DOHH2 (cell line): ENCODE data around the gene FXYD1.

Source experiments
- H3F3A ChIP-seq: fragments of 200-600 bp; sonication (generic), shearing (Covaris generic); 2 replicates; pipeline ENCODE4 v1.6.0; 2016; ENCODE audit warnings: antibody characterized with exemption, mild to moderate bottlenecking; ENCODE audit not compliant: control insufficient read depth, insufficient read depth
- H3K27ac ChIP-seq: fragments of 200-600 bp; sonication (generic); 2 replicates; pipeline ENCODE4 v1.5.1; 2014; ENCODE audit warnings: low read depth, mild to moderate bottlenecking, low read length, moderate library complexity
- H3K27me3 ChIP-seq: fragments of 200-600 bp; sonication (generic); 2 replicates; pipeline ENCODE4 v1.6.1; 2014; ENCODE audit warnings: mild to moderate bottlenecking, low read length, mixed read lengths; ENCODE audit not compliant: control insufficient read depth
- H3K36me3 ChIP-seq: fragments of 200-600 bp; sonication (generic); 2 replicates; pipeline ENCODE4 v1.6.1; 2014; ENCODE audit warnings: mild to moderate bottlenecking, low read length, moderate library complexity, mixed read lengths; ENCODE audit not compliant: control insufficient read depth
- H3K4me1 ChIP-seq: fragments of 200-600 bp; sonication (generic); 2 replicates; pipeline ENCODE4 v1.6.1; 2014; ENCODE audit warnings: mild to moderate bottlenecking, low read length, mixed read lengths; ENCODE audit not compliant: control insufficient read depth
- H3K4me2 ChIP-seq: fragments of 200-600 bp; sonication (generic); 2 replicates; pipeline ENCODE4 v1.6.0; 2014; ENCODE audit warnings: mild to moderate bottlenecking, low read length, moderate library complexity
- H3K4me3 ChIP-seq: fragments of 200-600 bp; sonication (generic); 2 replicates; pipeline ENCODE4 v1.5.1; 2014; ENCODE audit warnings: mild to moderate bottlenecking, low read length, mixed read lengths
- H3K79me2 ChIP-seq: fragments of 200-600 bp; sonication (generic); 2 replicates; pipeline ENCODE4 v1.6.1; 2014; ENCODE audit warnings: mild to moderate bottlenecking, low read length, mixed read lengths; ENCODE audit not compliant: control insufficient read depth
- H3K9me2 ChIP-seq: fragments of 200-600 bp; sonication (generic); replicated peaks from 2 replicates; pipeline ENCODE4 v1.6.1; 2014; ENCODE audit warnings: mild to moderate bottlenecking, low read length, mixed read lengths; ENCODE audit not compliant: control insufficient read depth
- H3K9me3 ChIP-seq: fragments of 200-600 bp; sonication (generic); 2 replicates; pipeline ENCODE4 v1.6.1; 2014; ENCODE audit warnings: antibody characterized with exemption, low read length, mixed read lengths; ENCODE audit not compliant: control insufficient read depth, insufficient read depth
- H4K20me1 ChIP-seq: fragments of 200-600 bp; sonication (generic); 2 replicates; pipeline ENCODE4 v1.6.0; 2014; ENCODE audit warnings: low read depth, mild to moderate bottlenecking, antibody characterized with exemption, low read length, moderate library complexity; ENCODE audit not compliant: control insufficient read depth, insufficient read depth
- EZH2phosphoT487 ChIP-seq: fragments of 200-600 bp; sonication (generic); IDR thresholded peaks from 2 replicates; pipeline ENCODE4 v1.6.1; 2017; ENCODE audit warnings: borderline replicate concordance, mild to moderate bottlenecking, antibody characterized with exemption, low read length, moderate library complexity, mixed read lengths
- TF ChIP-seq, protein P1 (sequence below): fragments of 200-600 bp; sonication (generic); IDR thresholded peaks from one replicate; pipeline ENCODE4 v1.5.1; 2014; ENCODE audit warnings: antibody characterized with exemption, mild to moderate bottlenecking, low read depth, low read length; ENCODE audit not compliant: poor library complexity, severe bottlenecking

FXYD1 gene

DNA sequence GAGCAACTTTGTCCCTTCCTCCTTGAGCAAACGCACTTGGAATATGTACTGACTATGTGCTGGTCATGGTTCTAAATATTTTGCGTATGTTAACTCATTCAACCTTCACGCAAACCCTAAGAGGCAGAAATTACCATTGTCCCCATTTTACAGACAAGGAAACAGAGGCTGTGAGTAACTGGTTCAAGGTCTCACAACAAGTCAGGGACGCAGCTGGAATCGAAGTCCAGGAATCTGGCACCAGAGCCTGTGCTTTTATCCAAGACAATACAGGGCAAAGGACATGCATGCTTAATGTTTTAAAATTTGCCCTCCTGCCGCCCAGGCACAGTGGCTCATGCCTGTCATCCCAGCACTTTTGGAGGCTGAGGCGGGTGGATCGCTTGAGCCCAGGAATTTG lies 21.0 kb downstream of the FXYD1 start:
- peaks cover 12% of the 10 kb centered on the region for H3K4me1 ChIP-seq

DNA sequence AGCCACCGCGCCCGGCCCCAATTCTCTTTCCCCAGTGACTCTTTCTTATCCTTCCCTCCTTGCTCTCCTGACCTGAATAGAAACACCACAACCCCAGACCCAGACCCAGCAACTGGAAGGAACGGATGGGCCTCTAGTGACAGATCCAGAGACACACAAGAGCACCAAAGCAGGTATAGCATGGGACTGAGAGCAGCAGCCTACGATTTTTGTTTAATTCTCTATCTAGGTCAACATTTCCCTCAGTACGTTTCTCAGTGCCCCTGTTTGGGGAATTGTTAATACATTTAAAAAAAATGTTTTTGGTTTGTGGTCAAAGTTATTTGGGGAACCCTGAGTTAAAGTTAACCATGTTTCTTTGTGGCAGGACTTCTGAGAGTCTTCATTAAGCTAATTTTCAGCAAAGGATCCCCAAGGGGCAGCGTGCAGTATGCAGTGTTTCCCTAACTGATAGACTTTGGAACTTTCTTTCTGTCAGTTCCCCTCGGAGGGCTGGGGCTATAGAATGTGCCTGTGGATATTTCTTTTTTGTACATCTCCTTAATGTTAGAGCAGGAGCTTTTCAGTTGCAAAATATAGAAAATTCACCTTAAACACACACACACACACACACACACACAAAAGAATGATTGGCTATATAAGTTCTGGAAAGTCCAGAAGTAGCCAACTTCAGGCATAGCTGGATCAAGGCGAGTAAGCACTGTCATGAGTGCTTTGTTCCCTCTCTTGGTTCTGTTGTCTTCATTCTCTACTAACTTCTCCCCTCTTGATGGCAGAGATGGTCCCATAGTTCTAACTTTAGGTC lies 22.2 kb downstream of the FXYD1 start:
- H4K20me1 ChIP-seq: no peaks in the 10 kb centered on the region
- H3K79me2 ChIP-seq: peaks cover 2% of the 10 kb centered on the region
- H3K4me2 ChIP-seq: no peak overlapping the region
- no peaks in the 10 kb centered on the region for H3F3A ChIP-seq
- TF ChIP-seq, protein P1, sequence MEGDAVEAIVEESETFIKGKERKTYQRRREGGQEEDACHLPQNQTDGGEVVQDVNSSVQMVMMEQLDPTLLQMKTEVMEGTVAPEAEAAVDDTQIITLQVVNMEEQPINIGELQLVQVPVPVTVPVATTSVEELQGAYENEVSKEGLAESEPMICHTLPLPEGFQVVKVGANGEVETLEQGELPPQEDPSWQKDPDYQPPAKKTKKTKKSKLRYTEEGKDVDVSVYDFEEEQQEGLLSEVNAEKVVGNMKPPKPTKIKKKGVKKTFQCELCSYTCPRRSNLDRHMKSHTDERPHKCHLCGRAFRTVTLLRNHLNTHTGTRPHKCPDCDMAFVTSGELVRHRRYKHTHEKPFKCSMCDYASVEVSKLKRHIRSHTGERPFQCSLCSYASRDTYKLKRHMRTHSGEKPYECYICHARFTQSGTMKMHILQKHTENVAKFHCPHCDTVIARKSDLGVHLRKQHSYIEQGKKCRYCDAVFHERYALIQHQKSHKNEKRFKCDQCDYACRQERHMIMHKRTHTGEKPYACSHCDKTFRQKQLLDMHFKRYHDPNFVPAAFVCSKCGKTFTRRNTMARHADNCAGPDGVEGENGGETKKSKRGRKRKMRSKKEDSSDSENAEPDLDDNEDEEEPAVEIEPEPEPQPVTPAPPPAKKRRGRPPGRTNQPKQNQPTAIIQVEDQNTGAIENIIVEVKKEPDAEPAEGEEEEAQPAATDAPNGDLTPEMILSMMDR: no peak
- no peak for TF ChIP-seq EZH2phosphoT487
- H3K9me3 ChIP-seq: no peaks in the 10 kb centered on the region
- H3K4me3 ChIP-seq: no peak overlapping the region
- H3K9me2 ChIP-seq: no peaks in the 10 kb centered on the region
- no peak overlapping the region for H3K27ac ChIP-seq
- peaks cover 7% of the 10 kb centered on the region for H3K4me1 ChIP-seq
- H3K36me3 ChIP-seq: peaks cover 60% of the 10 kb centered on the region
- H3K27me3 ChIP-seq: no peaks in the 10 kb centered on the region

More for the DNA sequence above, 21.0 kb downstream of the FXYD1 start:
- no peak overlapping the region for H3K4me3 ChIP-seq
- no peaks in the 10 kb centered on the region for H3F3A ChIP-seq
- H3K4me2 ChIP-seq: no peak overlapping the region
- peaks cover 14% of the 10 kb centered on the region for H3K79me2 ChIP-seq
- no peak for TF ChIP-seq EZH2phosphoT487
- TF ChIP-seq, protein P1: no peak
- H3K27ac ChIP-seq: no peak overlapping the region
- H3K36me3 ChIP-seq: peaks cover 66% of the 10 kb centered on the region
- no peaks in the 10 kb centered on the region for H3K27me3 ChIP-seq
- H3K9me2 ChIP-seq: no peaks in the 10 kb centered on the region
- no peaks in the 10 kb centered on the region for H3K9me3 ChIP-seq
- H4K20me1 ChIP-seq: no peaks in the 10 kb centered on the region

DNA sequence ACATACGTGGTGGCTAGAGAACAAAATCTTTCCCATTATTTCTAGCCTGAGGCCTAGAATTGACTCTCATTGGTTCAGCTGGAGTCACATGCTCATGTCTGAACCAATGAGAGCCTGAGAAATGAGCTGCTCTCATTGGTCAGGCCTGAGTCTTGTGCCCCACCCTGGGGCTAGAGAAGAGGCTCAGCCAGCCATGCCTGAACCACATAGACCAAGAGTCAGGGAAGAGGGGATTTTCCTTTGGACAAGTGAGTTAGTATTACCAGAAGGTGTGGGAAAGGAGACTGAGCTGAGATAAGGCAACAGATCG lies 22.8 kb downstream of the FXYD1 start:
- H3K4me1 ChIP-seq: peaks cover 3% of the 10 kb centered on the region
- H3K27ac ChIP-seq: no peak overlapping the region
- no peak overlapping the region for H3K4me3 ChIP-seq
- no peaks in the 10 kb centered on the region for H3K9me2 ChIP-seq
- H4K20me1 ChIP-seq: no peaks in the 10 kb centered on the region
- TF ChIP-seq, protein P1: no peak
- no peak for TF ChIP-seq EZH2phosphoT487
- H3K79me2 ChIP-seq: no peaks in the 10 kb centered on the region
- no peaks in the 10 kb centered on the region for H3F3A ChIP-seq
- peaks cover 64% of the 10 kb centered on the region for H3K36me3 ChIP-seq
- H3K4me2 ChIP-seq: no peak overlapping the region
- no peaks in the 10 kb centered on the region for H3K27me3 ChIP-seq
- no peaks in the 10 kb centered on the region for H3K9me3 ChIP-seq
